ENCODE data around the gene PRSS12.
A peak's percentile ranks its signal among the peaks of the same experiment; 100 is the strongest.
"Not testable (repeated sequence)": the region's sequence is repeated elsewhere in the genome, so short reads cannot be mapped to it uniquely, and the experiment has no call there.

Gene PRSS12

DNA sequence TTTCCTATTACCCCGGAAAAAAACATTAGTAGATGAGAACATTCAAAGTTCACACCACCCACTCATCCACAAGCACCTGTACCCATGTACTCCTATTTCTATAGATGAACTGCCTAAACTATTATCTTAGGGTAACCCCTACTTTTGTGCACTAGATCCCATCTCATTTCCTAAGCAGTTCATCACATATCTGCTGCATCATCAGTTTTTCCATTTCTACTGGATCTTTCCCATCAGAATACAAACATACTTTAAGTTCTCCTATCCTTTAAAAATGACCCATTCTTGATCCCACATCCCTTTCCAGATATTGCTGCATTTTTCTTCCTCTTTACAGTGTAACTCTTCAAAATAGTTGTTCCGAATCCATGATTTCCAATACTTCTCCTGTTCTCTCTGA, 81.0 kb downstream of the PRSS12 start:
- no peak for DNase-seq

DNA sequence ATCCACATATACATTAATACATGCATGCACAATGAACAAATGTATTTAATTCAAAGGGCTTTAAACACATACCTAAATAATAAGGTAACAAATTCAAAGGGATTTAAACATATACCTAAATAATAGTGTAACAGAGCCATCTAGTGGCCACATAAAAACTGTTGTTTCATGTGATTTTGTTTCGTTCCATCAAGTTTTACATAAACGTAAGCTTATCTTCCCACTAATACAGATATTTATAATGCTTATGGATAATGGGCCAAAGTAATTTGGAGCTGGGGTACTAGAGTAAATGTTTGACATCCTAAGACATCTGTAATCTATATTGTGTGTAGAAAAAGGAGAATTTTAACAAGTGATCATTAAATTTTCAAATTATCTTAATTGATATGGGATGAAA, 82.3 kb downstream of the PRSS12 start:
- no peak for DNase-seq

DNA sequence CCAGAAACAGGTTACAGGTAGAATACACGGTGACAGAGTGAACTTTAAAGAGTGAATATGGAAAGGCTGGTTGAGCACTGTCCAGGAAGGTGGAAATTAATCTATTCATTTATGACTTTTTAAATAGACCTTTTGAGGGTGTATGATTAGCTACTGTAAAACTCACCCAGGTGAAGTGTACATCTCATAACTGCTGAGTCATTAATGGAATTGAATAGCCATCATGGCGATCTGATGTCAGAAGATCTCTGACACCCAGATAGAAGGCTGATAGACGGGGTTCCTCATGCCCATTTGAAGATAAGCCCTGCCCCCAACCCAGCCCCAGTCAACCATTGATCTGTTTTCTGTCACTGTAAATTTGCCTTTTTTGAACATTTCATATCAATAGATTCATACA, 84.0 kb downstream of the PRSS12 start:
- DNase-seq: no peak

DNA sequence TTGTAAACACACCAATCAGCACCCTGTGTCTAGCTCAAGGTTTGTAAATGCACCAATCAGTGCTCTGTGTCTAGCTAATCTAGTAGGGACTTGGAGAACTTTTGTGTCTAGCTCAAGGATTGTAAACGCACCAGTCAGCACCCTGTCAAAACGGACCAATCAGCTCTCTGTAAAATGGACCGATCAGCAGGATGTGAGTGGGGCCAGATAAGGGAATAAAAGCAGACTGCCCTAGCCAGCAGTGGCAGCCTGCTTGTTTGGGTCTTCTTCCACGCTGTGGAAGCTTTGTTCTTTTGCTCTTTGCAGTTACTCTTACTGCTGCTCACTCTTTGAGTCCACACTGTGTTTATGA, 86.7 kb downstream of the PRSS12 start:
- not testable (repeated sequence) for DNase-seq

DNA sequence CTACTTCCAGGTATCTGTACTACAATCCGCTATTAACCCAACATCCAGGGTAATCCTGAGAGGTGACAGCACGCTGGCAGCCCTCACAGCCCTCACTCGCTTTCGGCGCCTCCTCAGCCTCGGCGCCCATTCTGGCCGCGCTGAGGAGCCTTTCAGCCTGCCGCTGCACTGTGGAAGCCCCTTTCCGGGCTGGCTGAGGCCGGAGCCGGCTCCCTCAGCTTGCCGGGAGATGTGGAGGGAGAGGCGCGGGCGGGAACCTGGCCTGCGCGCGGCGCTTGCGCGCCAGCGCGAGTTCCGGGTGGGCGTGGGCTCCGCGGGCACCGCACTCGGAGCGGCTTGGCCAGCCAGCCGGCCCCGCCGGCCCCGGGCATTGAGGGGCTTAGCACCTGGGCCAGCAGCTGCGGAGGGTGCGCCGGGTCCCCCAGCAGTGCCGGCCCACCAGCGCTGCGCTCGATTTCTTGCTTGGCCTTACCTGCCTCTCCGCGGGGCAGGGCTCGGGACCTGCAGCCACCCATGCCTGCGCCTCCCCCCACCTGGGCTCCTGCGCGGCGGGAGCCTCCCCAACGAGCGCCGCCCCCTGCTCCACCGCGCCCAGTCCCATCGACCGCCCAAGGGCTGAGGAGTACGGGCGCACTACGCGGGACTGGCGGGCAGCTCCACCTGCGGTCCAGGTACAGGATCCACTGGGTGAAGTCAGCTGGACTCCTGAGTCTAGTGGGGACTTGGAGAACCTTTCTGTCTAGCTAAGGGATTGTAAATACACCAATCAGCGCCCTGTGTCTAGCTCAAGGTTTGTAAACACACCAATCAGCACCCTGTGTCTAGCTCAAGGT, 87.3 kb downstream of the PRSS12 start:
- DNase-seq: peak; percentile 30

DNA sequence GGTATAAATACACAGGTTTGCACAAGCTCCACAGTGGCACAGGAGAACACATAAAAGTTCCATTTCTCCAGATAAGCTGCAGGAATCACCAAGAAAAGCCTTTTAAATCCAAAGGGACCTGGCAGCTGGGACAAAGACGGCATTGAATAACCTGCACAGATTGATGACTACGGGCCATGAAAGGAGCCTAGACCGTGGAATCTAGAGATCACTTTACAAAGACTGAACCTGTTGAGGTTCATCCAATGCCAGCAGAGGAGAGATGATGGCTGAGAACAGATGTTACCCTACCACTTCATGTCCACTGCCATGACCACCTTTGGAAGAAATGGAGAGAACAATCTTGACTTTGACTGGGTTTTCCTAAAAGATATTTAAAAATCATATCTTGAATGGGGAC, 88.7 kb downstream of the PRSS12 start:
- DNase-seq: no peak

DNA sequence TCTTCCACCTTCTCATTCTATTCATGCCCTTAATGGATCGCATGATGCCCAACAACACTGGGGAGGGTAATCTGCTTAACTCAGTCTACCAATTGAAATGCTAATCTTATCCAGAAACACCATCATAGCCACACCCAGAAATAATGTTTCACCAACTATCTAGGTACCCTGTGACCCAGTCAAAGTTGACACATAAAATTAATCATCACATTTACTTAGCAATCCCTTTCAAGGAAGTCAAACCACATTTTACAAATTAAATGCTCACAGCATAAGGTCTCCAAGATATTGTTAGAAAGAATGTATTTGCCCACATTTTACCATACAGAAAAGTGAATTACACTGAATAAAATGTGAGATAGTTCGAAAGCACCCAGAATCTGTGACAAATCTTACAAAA, 92.5 kb downstream of the PRSS12 start:
- no peak for DNase-seq

DNA sequence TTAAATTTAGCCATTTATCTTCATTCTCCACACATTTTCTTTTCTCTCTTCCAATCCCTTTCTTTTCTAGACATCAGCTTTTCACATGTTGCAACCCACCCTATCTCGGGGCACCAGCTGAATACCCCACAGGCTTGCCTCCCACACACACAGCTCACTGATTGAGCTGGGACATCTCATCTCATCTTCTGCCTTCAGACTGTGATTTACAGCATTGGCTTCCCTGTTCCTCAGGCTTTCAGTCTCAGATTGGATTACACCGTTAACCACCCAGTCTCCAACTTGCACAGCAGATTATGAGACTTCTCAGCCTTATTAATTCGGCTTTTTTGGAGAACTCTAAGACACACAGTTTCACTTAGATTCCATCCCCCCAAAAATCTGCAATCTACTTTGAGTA, 93.7 kb downstream of the PRSS12 start:
- DNase-seq: no peak

DNA sequence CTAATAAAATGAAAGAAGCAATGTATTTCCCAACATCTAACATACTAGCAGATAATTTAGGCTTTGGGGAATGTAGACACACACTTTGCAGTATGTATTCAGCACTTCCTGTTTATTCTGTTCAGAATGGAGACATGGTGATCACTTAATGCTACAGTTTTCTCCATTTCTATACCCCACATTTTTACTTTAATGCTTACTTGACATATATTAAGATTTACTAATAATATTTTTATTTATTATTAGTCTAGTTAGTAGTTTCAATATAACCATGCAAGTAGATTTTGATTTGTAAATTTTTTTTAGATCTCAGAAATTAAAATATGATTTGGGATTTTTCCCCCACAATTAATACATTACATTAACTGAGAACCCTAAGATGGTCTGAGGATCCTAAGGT, 98.4 kb downstream of the PRSS12 start:
- DNase-seq: no peak

DNA sequence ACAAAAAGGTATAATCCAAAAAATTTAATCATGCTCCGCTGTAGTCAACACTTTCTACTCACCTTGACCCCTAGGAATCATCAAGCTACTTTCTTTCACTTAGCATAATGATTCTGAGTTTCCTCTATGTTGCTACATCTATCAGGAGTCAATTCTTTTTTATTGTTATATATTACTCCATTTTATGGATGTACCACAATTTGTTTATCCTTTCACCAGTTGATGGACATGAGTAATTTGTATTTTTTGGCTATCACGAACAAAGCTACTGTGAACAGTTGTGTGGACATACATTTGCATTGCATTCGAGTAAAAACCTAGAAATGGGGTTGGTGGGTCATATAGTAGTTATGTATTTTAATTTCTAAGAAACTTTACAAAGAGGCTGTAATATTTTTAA, 102.9 kb downstream of the PRSS12 start:
- no peak for DNase-seq

DNA sequence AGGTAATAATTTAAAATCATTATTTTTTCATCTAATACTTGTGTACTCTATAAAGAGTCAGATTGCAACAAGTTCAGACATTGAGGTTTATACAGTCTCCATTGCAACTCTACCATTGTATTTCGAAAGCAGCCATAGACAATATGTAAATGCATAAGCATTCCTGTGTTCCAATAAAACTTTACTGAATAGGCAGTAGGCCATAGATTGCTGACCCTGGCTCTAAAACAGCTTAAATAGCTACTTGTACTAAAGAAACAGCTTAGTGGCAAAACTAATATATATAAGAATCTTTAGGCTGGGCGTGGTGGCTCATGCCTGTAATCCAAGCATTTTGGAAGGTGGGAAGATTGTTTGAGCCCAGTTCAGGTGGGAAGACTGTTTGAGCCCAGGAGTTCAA, 115.3 kb downstream of the PRSS12 start:
- no peak for DNase-seq

DNA sequence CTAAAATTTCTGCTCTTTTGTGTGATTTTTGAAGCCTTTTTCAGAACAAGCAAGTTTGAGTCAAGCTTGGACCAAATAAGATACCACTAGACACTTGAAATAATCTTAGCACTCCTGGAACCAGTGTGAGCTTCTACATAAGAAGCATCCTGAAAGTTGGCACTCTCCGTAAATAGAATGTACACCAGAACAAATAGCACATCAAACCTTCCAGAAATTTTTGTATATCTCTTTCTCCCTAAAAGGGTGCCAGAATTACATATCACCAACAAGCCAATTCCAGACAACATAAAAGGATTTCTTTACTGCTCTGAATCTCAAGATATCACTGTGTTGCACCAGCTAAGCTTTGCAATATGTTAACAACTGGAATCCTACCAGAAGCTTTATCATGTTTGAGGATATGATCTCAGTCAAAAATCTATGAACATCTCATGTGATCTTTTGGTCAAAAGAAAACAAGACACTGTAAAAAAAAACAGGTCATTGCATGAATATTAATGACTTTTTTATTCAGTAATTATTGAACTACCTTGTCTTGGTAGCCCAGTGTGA, 117.2 kb downstream of the PRSS12 start:
- DNase-seq: no peak
